Measurements from ENCODE around the gene PIBF1.
"Not testable (repeated sequence)": the region's sequence is repeated elsewhere in the genome, so short reads cannot be mapped to it uniquely, and the experiment has no call there.

PIBF1 gene

DNA sequence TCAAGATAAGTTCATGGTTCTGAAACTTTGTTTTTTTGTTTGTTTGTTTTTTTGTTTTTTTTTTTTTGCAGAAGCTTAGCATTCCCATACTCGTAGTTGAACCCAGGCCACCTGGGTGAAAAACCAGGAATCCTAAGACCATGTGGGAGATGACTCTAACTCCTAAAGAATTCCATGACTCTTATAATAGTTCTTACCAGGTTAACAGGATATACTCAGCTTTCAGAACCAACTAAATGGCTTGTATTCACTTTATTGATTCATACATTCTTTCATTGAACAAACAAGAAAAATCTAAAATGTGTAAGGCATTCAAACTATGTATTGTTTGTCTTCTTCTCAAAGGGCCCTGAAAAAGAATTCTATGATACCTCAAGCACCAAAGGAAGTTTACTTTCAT lies 236.4 kb downstream of the PIBF1 start:
- no peak for DNase-seq (ENCODE audit: low read depth)

GRCh38 chr13:73025217-73026012 lies 243.5 kb downstream of the PIBF1 start:
- DNase-seq (ENCODE audit: low read depth) = no peak

- no peak for DNase-seq (ENCODE audit: low read depth)
These were observed 253.0 kb downstream of the PIBF1 start for GRCh38 chr13:73034901-73035300.

GRCh38 chr13:73035660-73036059 lies 253.7 kb downstream of the PIBF1 start:
- no peak for DNase-seq (ENCODE audit: low read depth)

GRCh38 chr13:73036566-73036965 lies 254.6 kb downstream of the PIBF1 start:
- DNase-seq (ENCODE audit: low read depth) = no peak

DNA sequence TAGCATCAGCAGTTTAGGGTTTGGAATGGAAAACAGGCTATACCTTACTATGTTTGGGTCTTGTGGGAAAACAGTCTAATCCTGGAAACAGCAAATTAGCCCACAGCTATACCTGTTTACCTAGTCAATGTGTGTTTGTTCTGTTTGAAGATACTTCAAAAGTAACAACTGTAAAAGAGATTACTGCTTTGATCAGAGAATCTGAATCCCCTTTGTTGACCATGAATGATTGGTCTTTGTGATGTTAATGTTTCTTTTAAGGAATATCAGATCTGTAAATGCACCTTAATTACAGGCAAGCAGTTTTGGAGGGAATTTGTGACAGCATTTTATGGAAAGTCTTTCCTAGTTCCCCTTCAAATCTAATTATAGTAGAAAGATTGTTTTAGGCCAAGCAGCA lies 256.1 kb downstream of the PIBF1 start:
- DNase-seq (ENCODE audit: low read depth) = no peak

- DNase-seq (ENCODE audit: low read depth) = no peak
These were observed 257.5 kb downstream of the PIBF1 start for GRCh38 chr13:73039201-73040108.

- DNase-seq (ENCODE audit: low read depth) = no peak
These were observed 258.6 kb downstream of the PIBF1 start for GRCh38 chr13:73040484-73040883.

GRCh38 chr13:73040968-73041596 lies 259.1 kb downstream of the PIBF1 start:
- DNase-seq (ENCODE audit: low read depth) = no peak

DNA sequence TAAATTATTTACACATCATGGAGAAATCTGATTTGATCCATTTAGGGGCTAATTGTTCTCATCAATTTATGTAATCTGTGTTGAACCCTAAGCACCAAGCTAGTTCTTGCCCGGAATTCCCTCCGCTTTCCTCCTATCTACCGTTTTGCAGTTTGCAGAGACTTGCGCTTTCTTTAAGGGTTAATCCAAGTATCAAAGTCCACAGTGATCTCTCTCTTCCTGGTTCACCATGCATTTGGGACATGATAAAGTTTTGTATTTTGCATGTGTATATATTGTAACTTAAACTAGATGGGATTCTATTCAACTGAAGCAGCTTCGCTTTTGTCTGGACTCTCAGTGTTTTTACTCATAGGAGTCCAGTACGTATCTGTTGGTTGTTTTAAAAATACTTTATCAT lies 263.1 kb downstream of the PIBF1 start:
- no peak for DNase-seq (ENCODE audit: low read depth)

DNA sequence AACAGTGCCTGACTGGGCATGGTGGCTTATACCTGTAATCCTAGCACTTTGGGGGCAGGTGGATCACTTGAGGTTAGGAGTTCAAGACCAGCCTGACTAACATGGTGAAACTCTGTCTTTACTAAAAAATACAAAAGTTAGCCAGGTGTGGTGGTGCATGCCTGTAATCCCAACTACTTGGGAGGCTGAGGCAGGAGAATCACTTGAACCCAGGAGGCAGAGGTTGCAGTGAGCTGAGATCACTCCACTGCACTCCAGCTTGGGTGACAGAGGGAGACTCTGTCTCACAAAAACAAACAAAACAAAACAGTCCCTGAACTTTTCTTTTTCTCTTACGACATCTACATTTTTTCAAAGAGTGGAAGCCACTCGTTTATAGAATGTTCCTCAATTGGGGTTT lies 266.7 kb downstream of the PIBF1 start:
- not testable (repeated sequence) for DNase-seq (ENCODE audit: low read depth)

DNA sequence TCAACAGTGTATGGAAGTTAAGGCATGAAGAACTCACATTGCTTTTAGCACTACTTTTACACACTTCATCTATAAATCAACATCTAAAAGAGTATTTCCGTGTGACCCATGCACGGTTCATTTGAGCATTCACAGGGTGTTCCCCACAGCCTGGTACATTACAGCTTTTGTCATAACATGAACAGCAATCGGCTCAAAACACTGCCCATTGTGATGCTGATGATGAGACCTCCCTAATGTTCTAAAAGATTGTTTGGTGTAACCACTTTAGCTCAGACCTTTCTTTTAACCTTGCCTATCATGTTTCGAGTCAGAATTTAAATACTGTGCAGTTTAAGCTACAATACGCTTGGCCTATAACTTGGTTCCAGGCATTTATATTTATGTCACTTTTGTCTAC lies 272.8 kb downstream of the PIBF1 start:
- DNase-seq (ENCODE audit: low read depth) = no peak

DNA sequence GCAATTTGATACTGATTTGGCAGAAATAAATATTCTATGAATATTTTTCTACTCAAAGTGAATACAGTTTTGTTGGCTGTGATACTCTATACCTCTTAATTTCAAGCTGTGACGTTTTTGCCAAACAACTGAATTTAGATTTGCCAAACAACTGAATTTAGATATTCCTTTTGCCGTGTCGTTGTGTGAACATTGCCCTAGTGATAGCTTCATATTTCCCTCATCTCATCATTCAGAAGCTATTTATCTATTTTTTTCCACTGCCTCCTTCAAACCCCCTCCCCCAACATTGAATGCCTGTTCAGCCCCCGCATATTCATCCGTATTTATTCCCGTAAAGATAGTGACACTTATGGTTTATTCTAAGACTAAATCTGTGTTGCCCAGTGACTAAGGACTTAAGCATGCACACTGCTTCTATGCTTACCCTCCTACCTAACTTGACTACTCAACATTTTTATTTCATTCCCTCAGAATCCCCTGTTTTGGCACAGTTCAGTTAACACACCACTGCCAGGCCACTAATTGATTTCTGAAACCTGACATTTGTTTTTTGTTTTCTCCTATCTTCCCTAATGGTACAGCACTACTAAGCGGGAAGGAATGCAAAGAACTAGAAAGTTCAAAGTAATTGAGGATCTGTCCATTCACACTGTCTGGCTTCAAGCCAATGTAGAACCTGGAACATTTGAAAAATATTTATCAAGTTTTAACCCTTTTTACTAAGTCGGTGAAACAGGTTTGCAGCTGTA lies 274.1 kb downstream of the PIBF1 start:
- no peak for DNase-seq (ENCODE audit: low read depth)

DNA sequence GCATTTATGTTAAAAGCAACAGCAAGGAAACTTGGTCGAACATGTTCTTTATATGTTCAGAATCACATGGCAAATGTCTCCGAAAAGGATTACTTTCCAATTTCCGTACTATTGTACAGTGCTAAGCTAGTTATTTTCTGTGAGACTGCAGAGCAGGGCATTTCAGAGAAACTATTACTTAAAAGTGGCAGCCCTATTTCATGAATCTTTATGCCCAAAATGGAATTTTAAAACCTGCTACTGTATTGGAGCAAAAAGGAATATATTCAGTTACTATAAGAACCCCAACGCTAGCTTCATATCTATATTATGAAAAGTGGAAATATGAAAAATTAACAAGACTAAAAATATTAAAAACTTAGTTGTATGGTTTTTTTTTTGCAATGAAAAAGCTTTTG lies 274.6 kb downstream of the PIBF1 start:
- no peak for DNase-seq (ENCODE audit: low read depth)

- DNase-seq (ENCODE audit: low read depth) = no peak
These were observed 275.5 kb downstream of the PIBF1 start for GRCh38 chr13:73057284-73058063.

DNA sequence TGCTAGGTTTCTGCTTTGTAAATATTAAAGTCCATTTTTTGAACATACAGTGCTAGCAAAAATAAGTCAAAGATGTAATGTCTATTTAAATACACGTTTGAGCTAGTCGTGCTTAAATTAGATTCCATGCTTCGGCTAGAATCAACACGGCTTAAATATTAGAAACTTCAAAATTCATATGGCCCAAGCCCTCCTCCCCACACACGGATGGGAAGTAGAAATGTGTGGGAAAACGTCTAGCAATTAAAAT lies 276.1 kb downstream of the PIBF1 start:
- DNase-seq (ENCODE audit: low read depth) = no peak

- no peak for DNase-seq (ENCODE audit: low read depth)
These were observed 276.5 kb downstream of the PIBF1 start for GRCh38 chr13:73058432-73058735.

GRCh38 chr13:73058736-73059459 lies 277.0 kb downstream of the PIBF1 start, which contains the start of gene KLF5:
TSS of gene KLF5 (plus strand) at chr13:73059005. CDS start at chr13:73059328, 323 bp downstream.
- DNase-seq (ENCODE audit: low read depth) = peak; percentile 91

GRCh38 chr13:73059460-73060250 lies 277.7 kb downstream of the PIBF1 start:
- DNase-seq (ENCODE audit: low read depth) = no peak
